ENCODE measurements around the gene RTP3. TPM values are rescaled to one million over a fixed set of nuclear protein-coding genes. Genes with fewer than 3 reads are reported as not detected.

RTP3 gene
- total RNA-seq, 1 donor from 2014 or later, result not detected

GRCh38 chr3:46468753-46469600 lies 28.8 kb upstream of the RTP3 start:
- peak; percentile 83 for DNase-seq (ENCODE audit: low read depth)

- DNase-seq (ENCODE audit: low read depth), result no peak
Observed at GRCh38 chr3:46469680-46470357, 28.0 kb upstream of the RTP3 start.

GRCh38 chr3:46470831-46471230 lies 26.9 kb upstream of the RTP3 start:
- no peak for DNase-seq (ENCODE audit: low read depth)

- no peak for DNase-seq (ENCODE audit: low read depth)
Observed at GRCh38 chr3:46471371-46471914, 26.3 kb upstream of the RTP3 start.

GRCh38 chr3:46472736-46473135 lies 25.0 kb upstream of the RTP3 start:
- no peak for DNase-seq (ENCODE audit: low read depth)

GRCh38 chr3:46477145-46477544 lies 20.6 kb upstream of the RTP3 start:
- DNase-seq (ENCODE audit: low read depth), result no peak

- no peak for DNase-seq (ENCODE audit: low read depth)
Observed at GRCh38 chr3:46477756-46478155, 20.0 kb upstream of the RTP3 start.

- no peak for DNase-seq (ENCODE audit: low read depth)
Observed at GRCh38 chr3:46478341-46478740, 19.4 kb upstream of the RTP3 start.

- DNase-seq (ENCODE audit: low read depth), result no peak
Observed at GRCh38 chr3:46479021-46479420, 18.8 kb upstream of the RTP3 start.

- no peak for DNase-seq (ENCODE audit: low read depth)
Observed at GRCh38 chr3:46479696-46480095, 18.1 kb upstream of the RTP3 start.

- no peak for DNase-seq (ENCODE audit: low read depth)
Observed at GRCh38 chr3:46480491-46481195, 17.1 kb upstream of the RTP3 start.

GRCh38 chr3:46481636-46482035 lies 16.1 kb upstream of the RTP3 start:
- peak; percentile 40 for DNase-seq (ENCODE audit: low read depth)

- no peak for DNase-seq (ENCODE audit: low read depth)
Observed at GRCh38 chr3:46482632-46483350, 15.0 kb upstream of the RTP3 start.

GRCh38 chr3:46483825-46484224 lies 14.0 kb upstream of the RTP3 start:
- peak; percentile 62 for DNase-seq (ENCODE audit: low read depth)

GRCh38 chr3:46484388-46484787 lies 13.4 kb upstream of the RTP3 start:
- DNase-seq (ENCODE audit: low read depth), result no peak

GRCh38 chr3:46484911-46485778 lies 12.6 kb upstream of the RTP3 start:
- peak; percentile 93 for DNase-seq (ENCODE audit: low read depth)

GRCh38 chr3:46485779-46486175 lies 12.0 kb upstream of the RTP3 start:
- DNase-seq (ENCODE audit: low read depth), result no peak

GRCh38 chr3:46488735-46489361 lies 8.9 kb upstream of the RTP3 start:
- peak; percentile 92 for DNase-seq (ENCODE audit: low read depth)

- no peak for DNase-seq (ENCODE audit: low read depth)
Observed at GRCh38 chr3:46489381-46489780, 8.4 kb upstream of the RTP3 start.

- no peak for DNase-seq (ENCODE audit: low read depth)
Observed at GRCh38 chr3:46489875-46490274, 7.9 kb upstream of the RTP3 start.
